GM21526 (cell line): ENCODE measurements around the gene MSANTD1.

ENCODE experiments used
- ATAC-seq: cut with Tn5 transposase; IDR thresholded peaks from one replicate; pipeline ENCODE4 v1.9.1; 2021; ENCODE audit warnings: moderate library complexity; ENCODE audit not compliant: unreplicated experiment, low FRiP score

MSANTD1 gene

GRCh38 chr4:3231471-3231870 lies 17.5 kb upstream of the MSANTD1 start:
- no peak for ATAC-seq

GRCh38 chr4:3232001-3232400 lies 17.0 kb upstream of the MSANTD1 start:
- no peak for ATAC-seq

GRCh38 chr4:3232871-3233271 lies 16.1 kb upstream of the MSANTD1 start:
- ATAC-seq, result no peak

GRCh38 chr4:3233391-3234071 lies 15.4 kb upstream of the MSANTD1 start:
- ATAC-seq, result no peak

GRCh38 chr4:3234171-3235029 lies 14.6 kb upstream of the MSANTD1 start:
- no peak for ATAC-seq

- no peak for ATAC-seq
Measured at GRCh38 chr4:3235030-3235345, 14.0 kb upstream of the MSANTD1 start.

GRCh38 chr4:3235581-3235980 lies 13.4 kb upstream of the MSANTD1 start:
- no peak for ATAC-seq

GRCh38 chr4:3236326-3236878 lies 12.6 kb upstream of the MSANTD1 start:
- no peak for ATAC-seq

- no peak for ATAC-seq
Measured at GRCh38 chr4:3237266-3237665, 11.7 kb upstream of the MSANTD1 start.

- no peak for ATAC-seq
Measured at GRCh38 chr4:3237712-3238560, 11.0 kb upstream of the MSANTD1 start.

- no peak for ATAC-seq
Measured at GRCh38 chr4:3238721-3239120, 10.2 kb upstream of the MSANTD1 start.

GRCh38 chr4:3239303-3239702 lies 9.7 kb upstream of the MSANTD1 start:
- no peak for ATAC-seq

GRCh38 chr4:3239998-3240920 lies 8.7 kb upstream of the MSANTD1 start:
- ATAC-seq, result no peak

- no peak for ATAC-seq
Measured at GRCh38 chr4:3240936-3241522, 7.9 kb upstream of the MSANTD1 start.

- ATAC-seq, result no peak
Measured at GRCh38 chr4:3241898-3242524, 6.9 kb upstream of the MSANTD1 start.

- ATAC-seq, result no peak
Measured at GRCh38 chr4:3243136-3243780, 5.7 kb upstream of the MSANTD1 start.

GRCh38 chr4:3244002-3244401 lies 5.0 kb upstream of the MSANTD1 start:
- no peak for ATAC-seq

GRCh38 chr4:3244747-3245146 lies 4.2 kb upstream of the MSANTD1 start:
- no peak for ATAC-seq

GRCh38 chr4:3245676-3246075 lies 3.3 kb upstream of the MSANTD1 start:
- ATAC-seq, result no peak
